ENCODE results near the gene ZG16B.

The ZG16B gene

DNA sequence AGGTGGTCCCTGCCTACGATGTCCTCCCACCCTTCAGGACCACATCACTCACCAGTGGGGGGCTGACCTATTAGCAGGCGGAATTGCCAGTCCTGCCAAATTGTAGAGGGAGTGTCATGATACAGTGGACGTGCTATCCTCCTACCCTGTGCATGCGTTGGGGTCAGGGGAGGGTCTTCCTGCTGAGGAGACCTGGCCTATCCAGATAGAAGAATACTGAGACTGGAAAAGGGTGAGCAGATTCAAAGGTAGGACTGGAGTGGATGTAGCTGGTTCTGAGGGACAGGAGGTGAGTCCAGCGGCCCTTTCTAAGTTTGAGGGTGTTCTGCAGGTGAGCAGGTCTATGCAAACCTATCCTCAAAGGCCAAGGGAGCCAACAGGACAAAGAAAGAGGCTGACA, 23.8 kb upstream of the ZG16B start:
- TF ChIP-seq, protein P1, sequence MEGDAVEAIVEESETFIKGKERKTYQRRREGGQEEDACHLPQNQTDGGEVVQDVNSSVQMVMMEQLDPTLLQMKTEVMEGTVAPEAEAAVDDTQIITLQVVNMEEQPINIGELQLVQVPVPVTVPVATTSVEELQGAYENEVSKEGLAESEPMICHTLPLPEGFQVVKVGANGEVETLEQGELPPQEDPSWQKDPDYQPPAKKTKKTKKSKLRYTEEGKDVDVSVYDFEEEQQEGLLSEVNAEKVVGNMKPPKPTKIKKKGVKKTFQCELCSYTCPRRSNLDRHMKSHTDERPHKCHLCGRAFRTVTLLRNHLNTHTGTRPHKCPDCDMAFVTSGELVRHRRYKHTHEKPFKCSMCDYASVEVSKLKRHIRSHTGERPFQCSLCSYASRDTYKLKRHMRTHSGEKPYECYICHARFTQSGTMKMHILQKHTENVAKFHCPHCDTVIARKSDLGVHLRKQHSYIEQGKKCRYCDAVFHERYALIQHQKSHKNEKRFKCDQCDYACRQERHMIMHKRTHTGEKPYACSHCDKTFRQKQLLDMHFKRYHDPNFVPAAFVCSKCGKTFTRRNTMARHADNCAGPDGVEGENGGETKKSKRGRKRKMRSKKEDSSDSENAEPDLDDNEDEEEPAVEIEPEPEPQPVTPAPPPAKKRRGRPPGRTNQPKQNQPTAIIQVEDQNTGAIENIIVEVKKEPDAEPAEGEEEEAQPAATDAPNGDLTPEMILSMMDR (IDR thresholded peaks at IDR 0.05; ENCODE audit: insufficient read depth, missing control alignments): no peak
- DNase-seq (ENCODE audit: insufficient read length, low spot score) (no peak), FAIRE-seq (no peak)

DNA sequence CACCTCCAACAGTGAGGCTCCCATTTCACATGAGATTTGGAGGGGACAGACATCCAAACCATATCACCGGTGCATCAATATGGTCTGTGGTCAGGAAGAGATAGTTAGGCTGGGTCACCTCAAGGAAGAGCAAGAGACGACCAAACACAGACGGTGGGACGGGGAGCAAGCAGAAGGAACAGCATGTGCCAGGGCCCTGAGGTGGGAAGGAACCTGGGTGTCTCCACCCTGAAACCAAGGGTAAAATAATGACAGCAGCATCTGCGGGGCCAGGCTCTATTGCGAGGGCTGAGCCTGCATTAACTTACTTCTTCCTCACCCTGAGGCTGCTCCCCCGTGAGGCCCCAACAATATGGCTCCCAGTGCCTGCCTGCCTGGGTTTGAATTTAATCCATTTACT, 21.9 kb upstream of the ZG16B start:
- no peak for DNase-seq (ENCODE audit: insufficient read length, low spot score)
- FAIRE-seq: no peak
- TF ChIP-seq, protein P1 (IDR thresholded peaks at IDR 0.05; ENCODE audit: insufficient read depth, missing control alignments): no peak

DNA sequence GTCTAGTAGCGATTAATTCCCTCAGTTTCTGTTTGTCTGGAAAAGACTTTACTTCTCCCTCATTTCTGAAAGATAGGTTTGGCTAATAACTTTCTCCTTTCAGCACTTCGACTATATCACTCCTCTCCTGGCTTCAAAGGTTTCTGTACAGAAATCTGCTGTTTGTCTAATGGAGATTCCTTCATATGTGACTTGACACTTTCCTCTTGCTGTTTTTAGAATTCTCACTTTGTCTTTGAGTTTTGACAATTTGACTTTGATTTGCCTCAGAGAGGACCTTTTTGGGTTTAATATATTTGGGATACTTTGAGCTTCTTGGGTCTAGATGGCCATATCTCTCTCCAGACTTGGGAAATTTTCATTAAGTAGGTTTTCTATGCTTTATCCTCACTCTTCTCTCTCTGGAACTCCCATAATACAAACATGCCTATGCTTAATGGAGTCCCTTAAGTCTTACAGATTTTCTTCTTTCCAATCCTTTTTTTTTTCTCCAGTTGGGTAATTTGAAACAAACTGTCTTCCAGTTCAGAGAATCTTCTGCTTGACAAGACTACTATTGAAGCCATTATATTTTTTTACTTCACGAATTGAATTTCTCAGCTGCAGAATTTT, 20.8 kb upstream of the ZG16B start:
- TF ChIP-seq, protein P1 (IDR thresholded peaks at IDR 0.05; ENCODE audit: insufficient read depth, missing control alignments): no peak
- FAIRE-seq: no peak

DNA sequence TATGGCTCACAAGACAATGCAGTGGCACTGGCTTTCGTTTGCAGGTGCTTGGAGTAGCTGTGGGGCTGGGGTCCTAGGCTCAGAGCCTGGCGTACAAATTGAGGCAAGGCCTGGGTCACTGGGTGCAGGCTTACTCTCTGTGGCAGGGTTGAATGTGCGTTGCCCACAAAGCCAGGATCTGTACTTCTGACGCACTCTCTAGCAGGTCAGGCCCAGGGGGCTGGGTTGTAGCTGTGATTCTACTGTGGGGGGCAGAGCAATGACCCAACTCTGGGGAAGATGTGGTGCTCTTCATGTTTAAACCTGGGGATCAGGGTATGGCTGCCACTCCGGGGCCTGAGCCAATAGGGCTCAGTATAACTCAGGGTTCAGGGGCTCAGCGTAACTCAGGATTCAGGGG, 19.5 kb upstream of the ZG16B start:
- no peak for FAIRE-seq
- TF ChIP-seq, protein P1 (IDR thresholded peaks at IDR 0.05; ENCODE audit: insufficient read depth, missing control alignments): no peak

More for the DNA sequence above, 20.8 kb upstream of the ZG16B start:
- no peak for DNase-seq (ENCODE audit: insufficient read length, low spot score)

DNA sequence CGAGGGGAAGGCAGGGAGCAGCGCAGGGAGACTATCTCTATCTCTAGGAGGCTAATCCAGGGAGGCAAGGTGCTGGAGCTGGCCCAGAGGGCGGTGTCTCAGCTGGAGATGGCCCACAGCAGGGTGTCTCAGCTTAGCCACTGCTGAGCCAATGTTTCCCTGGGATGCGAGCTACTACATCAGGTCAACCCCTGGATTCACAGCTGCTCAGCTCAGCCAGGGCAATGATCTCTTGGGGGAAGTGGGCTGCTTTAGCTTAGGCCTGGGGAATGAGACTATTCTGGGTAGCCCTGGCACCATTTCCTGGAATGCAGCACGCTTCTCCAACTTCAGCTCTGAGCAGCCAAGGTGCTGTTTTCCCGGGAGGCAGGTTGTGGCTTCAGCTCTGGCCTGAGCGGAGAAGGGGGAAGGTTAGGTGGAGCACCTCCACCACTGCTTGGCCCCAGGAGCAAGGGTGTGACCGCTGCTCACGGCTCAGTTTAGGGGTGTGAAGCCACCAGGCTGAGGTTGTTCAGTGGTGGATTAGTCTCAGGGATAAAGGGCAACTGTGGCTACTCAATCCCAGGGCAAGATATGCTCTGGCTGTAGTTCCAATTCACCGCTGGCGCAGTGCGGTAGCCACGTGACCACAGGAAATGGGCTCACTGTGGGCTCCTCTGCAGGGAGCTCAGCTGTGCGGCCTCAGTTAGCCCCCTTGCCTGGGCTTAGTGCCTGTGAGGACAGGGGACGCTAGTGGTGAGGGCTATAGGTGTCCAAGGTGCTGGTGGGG, 18.2 kb upstream of the ZG16B start:
- TF ChIP-seq, protein P1 (IDR thresholded peaks at IDR 0.05; ENCODE audit: insufficient read depth, missing control alignments): no peak
- DNase-seq (ENCODE audit: insufficient read length, low spot score): no peak
- no peak for FAIRE-seq

More for the DNA sequence above, 19.5 kb upstream of the ZG16B start:
- DNase-seq (ENCODE audit: insufficient read length, low spot score): no peak

DNA sequence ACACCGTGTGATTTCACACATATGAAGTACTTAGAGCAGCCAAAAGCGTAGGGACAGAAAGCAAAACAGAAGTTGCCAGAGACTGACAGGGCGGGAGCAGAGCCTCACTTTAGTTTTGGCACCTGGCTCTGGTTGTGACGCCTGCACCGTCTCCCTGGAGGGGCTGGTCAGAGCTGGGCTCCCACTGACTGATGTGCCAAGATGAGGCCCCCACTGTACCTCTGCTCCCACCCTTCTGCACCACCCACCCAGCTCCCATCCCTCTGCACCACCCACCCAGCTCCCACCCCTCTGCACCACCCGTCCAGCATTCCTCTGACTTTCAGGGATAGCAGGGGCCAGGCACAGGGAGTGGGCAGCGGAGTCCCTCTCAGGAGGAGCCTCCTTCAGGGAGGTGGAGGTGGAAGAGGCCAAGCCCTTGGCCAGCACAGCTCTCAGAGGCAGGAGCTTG, 16.3 kb upstream of the ZG16B start:
- FAIRE-seq (no peak), DNase-seq (ENCODE audit: insufficient read length, low spot score) (no peak)
- TF ChIP-seq, protein P1 (IDR thresholded peaks at IDR 0.05; ENCODE audit: insufficient read depth, missing control alignments): no peak
